Measurements from ENCODE around the gene NOG.

DNA sequence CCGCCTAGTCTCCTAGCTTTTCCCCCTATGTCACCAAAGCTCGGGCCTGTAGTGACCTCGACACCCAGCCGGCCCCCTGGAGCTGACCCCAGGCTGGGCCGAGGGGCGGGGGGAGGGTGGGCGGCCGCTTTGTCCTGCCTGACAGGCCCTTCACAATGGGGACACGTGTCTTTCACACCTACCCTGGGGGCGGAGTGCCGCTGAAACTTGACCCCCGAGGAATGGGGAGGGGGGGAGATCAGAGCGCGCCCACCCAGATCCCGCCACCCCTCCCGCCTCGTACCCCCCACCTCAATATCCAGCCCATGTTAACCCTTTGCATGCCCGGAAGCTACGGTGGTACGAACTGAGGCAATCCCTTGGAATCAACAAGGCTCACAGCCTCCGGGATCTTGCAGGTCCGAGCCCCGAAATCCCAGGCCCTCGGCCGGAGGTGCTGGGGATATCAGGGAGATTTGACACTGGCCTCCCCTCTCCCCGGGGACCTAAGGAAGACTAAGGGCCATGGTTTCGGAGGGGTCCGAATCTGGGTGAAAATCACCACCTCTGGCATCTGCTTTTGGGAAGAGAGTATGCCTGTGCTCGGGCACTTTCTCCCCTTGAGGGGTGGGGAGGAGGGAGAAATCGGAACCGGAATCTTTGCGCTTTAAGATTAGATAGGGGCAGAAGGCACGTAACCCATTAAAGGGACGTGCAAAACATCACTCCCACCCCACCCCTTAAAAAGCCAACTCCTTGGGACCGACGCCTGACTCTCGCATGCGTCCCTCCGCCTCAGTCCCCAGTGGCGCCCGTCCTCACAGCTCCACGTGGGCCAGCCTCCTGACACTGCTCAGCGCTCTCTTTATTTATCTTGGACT, 2.6 kb downstream of the NOG start:
- TF ChIP-seq, protein P1, sequence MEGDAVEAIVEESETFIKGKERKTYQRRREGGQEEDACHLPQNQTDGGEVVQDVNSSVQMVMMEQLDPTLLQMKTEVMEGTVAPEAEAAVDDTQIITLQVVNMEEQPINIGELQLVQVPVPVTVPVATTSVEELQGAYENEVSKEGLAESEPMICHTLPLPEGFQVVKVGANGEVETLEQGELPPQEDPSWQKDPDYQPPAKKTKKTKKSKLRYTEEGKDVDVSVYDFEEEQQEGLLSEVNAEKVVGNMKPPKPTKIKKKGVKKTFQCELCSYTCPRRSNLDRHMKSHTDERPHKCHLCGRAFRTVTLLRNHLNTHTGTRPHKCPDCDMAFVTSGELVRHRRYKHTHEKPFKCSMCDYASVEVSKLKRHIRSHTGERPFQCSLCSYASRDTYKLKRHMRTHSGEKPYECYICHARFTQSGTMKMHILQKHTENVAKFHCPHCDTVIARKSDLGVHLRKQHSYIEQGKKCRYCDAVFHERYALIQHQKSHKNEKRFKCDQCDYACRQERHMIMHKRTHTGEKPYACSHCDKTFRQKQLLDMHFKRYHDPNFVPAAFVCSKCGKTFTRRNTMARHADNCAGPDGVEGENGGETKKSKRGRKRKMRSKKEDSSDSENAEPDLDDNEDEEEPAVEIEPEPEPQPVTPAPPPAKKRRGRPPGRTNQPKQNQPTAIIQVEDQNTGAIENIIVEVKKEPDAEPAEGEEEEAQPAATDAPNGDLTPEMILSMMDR (IDR thresholded peaks at IDR 0.05): no peak
- no peak for TF ChIP-seq POLR2A (IDR thresholded peaks at IDR 0.05)
- TF ChIP-seq POLR2AphosphoS5 (IDR thresholded peaks at IDR 0.05): no peak
- no peak for TF ChIP-seq EP300 (IDR thresholded peaks at IDR 0.05; ENCODE audit: low read depth)

All from transverse colon (tissue), 4 donors.